ENCODE measurements around the gene HMGN1. TPM values are rescaled to one million over a fixed set of nuclear protein-coding genes. Genes with fewer than 3 reads are reported as not detected.
A peak's percentile ranks its signal among the peaks of the same experiment; 100 is the strongest.

The HMGN1 gene
- total RNA-seq, 1 donor from 2014 or later, result 191 TPM

DNA sequence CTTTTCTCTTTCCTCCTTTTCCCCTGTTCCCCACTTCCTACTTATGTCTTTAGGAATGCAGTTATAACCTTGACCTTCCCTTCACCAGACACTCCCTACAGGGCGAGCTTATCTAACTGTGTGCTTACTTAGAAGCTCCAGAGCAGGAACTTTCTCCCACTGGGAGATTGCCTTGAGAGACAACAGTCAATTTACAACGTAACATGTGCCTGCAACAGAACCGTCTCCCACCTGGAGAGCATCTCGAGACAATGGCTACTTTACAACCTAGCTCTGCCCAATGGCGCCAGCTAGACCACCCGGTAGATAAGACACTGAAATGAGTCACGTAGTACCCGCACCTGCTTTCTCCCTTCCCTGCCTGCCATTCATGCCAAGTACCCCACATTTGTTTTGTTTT, 16.7 kb downstream of the HMGN1 start:
- DNase-seq (ENCODE audit: low spot score), result no peak

DNA sequence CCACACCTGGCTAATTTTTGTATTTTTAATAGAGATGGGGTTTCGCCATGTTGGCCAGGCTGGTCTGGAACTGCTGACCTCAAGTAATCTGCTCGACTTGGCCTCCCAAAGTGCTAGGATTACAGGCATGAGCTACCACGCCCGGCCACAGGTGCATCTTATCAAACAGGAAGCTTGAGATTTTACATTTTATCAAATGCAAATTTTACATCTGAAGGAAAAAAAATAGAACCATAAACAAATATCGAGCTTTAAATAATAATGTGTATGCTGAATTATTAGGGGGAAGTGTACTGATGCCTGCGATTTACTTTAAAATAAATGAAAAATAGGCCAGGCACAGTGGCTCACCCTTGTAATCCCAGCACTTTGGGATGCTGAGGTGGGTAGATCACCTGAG, 18.9 kb downstream of the HMGN1 start:
- DNase-seq (ENCODE audit: low spot score), result no peak

DNA sequence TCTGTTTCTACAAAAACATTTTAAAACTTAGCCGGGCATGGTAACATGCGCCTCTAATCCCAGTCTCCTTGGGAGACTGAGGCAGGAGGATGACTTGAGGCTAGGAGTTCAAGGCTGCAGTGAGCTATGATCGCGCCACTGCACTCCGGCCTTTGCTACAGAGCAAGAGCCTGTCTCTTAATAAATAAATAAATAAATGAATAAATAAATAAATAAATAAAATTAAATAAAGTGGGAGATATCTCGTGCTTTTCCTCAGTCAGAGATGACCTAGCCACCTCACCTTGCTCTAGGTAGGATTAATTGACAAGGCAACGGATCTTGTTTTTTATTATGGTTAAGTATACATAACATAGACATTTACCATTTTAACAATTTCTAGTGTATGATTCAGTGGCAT, 21.2 kb downstream of the HMGN1 start:
- DNase-seq (ENCODE audit: low spot score), result no peak

DNA sequence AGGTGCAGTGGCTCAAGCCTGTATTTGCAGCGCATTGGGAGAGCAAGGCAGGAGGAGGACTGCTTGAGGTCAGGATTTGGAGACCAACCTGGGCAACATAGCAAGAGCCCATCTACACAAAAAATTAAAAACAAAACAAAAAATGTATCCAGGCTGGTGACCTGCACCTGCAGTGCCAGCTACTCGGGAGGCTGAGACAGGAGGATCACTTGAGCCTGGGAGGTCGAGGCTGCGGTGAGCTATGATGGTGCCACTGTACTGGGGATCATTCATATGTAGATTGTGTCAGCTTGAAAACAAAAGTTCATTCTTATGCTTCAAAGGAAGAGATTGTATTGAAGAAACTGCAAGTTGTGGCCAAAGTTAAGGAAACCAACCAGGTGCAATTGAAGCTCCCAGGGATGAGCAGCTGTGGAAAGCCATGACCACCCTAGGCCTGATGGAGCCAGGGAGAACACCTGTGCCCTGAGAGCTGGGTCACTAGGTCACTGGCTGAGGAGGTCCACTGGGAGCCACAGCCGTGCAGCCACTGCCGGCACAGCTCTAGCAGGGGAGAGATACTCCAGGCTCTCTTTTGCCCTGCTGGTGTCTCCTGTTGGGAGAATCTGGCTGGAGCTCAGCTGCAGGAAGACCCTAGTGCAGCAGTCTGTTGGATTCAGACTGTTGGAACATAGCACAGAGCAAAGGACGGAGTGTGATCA, 22.1 kb downstream of the HMGN1 start:
- DNase-seq (ENCODE audit: low spot score), result no peak

DNA sequence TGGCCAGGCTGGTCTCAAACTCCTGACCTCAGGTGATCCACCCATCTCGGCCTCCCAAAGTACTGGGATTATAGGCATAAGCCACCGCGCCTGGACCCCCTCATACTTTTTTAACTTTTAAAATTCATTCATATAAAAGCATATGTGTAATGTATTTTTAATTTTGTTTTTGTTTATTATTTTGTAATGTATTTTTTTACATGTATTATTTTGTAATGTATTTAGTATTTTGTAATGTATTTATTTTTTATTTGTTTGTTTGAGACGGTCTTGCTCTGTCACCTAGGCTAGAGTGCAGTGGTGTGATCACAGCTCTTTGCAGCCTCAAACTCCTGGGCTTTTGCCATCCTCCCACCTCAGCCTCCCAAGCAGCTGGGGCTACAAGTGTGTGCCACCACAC, 23.4 kb downstream of the HMGN1 start:
- DNase-seq (ENCODE audit: low spot score), result no peak

DNA sequence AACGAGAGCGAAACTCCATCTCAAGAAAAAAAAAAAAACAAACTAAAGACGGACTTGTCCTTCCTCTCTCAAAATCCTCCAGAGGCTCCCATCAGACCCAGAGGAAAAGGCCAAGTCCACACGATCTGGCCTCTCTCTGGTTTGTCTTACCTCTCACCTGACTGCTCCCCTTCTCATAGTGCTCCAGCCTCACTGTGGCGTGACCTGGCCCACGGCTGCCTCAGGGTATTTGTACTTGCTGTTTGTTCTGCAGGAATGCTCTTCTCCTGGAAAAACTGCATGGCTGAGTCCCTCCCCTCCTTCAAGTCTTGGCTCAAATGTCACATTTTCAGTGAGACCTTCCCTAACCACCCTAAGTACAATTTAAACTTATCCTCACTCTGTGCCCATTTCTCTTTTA, 27.5 kb downstream of the HMGN1 start:
- no peak for DNase-seq (ENCODE audit: low spot score)

DNA sequence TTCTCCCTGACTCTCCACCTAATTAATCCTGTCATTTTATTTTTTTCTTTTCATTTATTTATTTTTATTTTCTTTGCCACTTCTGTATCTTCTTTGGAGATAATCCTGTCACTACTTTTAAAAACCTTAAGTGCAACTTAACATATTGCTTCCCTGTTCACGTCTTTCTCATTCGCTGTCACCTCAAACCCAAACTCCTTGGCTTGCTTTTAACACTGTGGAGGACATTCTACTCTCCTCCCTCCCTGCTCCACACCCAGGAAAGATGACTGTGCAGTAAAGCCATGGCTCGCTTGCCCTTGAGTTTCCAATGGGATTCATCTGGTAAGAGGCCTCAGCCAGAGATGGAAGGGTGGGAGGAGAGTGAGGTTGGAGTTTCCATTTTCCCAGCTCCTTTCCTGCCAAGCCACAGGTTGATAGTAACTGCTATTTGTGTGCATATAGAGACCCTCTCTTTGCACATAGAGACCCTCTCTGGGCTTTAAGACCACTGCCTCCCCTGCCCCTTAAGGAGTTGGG, 29.0 kb downstream of the HMGN1 start:
- no peak for DNase-seq (ENCODE audit: low spot score)

DNA sequence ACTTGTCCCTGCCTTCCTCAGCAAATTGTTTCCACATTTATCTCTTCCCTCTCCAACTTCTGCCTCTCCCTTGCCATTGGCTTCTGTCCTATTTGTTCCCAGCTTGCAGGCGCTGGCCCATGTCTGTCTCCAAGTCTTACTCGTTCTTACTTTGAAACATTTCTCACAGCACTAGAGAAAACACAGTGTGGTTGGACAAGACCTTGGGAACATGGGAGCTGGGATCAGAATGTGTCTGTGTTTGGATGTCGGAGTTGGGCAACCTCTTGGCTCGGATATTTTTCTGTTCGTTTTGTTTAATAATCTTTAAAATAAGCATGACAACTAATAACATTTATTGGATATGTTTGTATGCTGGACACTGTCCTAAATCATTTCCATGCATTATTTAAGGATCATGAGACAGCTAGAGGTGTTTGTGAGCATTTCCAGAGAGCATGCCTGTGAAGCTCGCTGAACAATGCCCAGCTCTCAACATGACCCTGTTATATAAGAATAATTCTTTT, 29.6 kb downstream of the HMGN1 start:
- DNase-seq (ENCODE audit: low spot score), result peak; percentile 29

DNA sequence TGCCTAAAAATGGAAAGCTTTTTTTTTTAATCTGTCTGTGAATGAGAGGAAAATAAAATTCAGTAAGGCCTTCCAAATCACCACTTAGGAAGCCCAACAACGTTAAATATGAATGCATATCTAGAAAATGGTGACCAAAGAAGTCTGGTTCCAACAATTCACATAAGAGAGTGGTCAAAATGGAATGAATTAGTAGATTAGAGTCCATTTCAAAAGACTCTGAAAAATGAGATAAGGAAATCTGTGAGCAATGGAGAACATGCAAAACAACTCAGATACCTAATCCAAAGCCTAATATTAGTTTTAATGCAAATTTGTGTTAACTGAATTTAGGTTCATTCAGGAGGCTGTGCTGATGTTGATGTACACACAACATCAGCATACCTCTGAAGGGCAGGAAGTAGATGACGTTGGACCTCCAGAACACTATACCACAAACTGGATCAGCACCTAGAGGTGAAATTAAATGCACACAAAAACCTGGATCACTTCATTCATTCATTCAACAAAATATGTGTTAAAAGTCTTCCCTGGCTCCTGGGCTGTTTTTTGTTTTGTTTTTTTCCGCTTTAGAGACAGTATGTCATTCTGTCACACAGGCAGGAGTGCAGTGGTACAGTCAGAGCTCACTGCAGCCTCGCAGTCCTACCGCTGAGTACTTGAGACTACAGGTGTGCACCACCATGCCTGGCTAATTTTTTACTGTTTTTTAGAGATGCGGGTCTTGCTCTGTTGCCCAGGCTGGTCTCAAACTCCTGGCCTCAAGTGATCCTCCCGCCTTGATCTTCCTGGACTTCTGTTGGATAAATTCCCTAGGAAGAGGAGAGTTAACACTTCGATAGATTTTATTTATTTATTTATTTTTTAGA, 30.6 kb downstream of the HMGN1 start:
- DNase-seq (ENCODE audit: low spot score), result no peak

DNA sequence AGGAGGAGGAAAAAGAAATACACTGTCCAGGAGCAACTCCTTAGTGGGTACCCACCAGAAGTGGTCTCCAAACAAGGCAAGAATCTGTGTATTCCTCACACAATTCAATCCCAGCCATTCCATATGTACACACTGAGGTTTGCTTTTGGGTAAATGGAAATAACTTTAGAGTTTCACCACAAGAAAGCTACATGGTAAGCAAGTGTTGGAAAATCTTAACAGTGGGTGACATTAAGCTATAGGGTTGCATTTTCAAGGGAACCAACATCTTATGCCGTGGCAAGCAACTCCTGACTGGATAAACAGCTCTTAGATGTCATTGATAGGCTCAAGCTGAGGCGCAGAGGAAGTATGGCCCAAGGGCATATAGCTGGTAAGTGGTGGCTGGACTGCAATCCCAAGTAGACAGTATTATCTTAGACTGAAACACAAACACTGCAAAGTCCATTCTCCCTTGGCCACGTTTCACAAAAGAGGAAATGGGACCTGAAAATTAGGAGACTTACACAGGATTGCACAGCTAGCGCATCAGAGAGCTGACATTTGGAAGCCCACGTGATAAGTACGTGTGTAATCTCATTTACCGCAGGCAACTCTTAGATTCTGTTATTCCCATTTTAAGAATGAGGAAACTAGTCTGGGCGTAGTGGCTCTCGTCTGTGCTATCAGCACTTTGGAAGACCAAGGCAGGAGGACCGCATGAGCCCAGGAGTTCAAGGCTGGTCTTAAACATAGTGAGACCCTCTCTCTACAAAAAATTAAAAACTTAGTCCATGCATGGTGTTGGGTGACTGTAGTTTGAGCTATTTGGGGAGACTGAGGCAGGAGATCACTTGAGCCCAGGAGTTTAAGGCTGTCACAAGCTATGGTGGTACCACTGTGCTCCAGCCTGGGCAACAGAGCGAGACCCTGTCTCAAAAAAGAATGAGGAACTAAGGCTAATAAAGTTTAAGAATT, 31.5 kb downstream of the HMGN1 start:
- no peak for DNase-seq (ENCODE audit: low spot score)

DNA sequence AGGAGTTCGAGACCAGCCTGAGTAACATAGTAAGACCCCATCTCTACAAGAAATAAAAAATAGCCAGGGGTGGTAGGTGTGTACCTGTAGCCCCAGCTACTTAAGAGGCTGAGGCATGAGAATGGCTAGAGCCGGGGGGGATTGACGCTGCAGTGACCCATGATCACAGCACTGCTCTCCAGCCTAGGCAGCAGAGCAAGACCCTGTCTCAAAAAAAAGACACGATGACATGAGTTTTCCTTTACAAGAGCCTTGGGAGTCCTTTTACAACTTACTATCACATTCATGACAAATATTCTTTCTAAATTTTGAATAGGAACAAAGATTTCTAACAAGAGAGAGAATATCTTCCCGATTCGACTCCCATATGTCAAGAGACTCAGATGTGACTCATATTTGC, 32.2 kb downstream of the HMGN1 start:
- DNase-seq (ENCODE audit: low spot score), result no peak

DNA sequence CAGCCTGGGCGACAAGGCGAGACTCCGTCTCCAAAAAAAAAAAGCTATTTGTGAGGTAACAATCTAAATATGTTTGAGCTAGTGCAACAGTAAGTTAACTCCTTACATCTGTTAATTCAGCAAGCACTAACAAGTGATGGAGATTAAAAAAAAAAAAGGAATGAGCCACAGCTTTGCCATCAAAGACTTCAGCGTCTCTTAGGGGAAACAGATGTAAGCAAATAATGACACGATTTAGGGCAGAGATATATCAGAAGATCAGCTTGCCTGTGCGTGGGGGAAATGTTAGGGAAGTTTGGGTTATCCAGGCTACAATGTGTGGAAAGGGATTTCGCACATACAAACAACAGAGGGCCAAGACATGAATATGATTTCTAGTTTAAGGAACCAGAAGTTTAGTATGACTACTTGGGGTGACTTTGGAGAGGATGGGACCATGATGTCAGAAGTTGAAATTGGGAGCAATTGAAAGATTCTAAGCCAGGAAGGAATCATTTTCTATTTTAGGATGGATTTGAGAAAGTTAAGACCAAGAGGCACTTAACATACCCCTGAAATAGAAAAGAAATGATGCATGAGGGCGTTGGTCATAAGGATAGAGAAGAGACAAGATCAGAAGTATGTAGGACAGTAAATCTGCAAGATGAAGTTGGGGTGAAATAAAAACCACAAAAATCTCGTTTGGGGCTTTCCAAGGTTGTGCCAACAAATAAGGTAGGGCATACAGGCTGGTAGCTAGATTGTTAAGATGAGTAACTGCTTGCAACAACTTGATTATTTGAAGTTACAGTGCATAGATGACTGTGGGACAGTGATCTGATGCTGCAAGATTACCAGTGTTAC, 33.1 kb downstream of the HMGN1 start:
- no peak for DNase-seq (ENCODE audit: low spot score)

DNA sequence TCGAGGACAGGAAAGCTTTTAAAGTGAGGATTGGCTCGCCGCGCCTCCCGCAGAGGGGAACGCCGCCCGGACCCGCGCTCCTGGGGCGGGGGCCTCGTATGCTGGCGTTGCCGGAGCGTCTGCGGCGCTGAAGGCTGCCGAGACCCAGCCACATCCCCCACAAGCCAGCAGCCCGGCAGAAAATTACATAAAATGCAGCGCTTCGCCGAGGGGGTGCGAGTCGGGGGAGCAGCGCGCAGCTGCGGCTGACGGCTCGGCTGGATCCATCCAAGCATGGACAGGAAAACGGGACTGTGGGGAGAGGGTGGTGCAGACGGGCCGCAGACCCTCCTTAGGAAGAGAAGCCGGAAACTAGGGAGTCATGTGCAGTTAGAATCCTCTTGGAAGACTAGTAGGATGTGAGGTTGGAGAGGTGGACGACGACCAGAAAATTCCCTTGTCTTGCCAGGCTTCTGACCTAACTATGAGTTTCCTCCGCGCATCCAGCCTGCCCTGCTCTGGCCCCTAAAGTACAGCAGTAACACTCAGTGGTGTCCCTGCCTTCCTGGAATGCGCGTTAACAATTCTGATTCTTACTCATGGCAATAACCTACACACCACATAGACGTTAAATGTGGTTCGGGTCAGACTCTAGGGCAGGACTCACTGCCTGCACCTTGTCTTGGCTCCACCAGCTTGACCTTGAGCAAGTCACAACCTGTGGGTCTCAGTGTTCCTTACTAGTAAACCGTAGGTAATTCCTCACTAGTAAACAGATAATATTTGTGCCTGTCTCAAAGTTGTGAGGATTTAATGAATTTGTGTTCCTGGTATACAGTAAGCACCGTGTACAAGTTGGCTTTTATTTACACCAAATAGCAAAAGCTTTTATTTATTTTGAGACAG, 34.5 kb downstream of the HMGN1 start:
- peak; percentile 29 for DNase-seq (ENCODE audit: low spot score)

DNA sequence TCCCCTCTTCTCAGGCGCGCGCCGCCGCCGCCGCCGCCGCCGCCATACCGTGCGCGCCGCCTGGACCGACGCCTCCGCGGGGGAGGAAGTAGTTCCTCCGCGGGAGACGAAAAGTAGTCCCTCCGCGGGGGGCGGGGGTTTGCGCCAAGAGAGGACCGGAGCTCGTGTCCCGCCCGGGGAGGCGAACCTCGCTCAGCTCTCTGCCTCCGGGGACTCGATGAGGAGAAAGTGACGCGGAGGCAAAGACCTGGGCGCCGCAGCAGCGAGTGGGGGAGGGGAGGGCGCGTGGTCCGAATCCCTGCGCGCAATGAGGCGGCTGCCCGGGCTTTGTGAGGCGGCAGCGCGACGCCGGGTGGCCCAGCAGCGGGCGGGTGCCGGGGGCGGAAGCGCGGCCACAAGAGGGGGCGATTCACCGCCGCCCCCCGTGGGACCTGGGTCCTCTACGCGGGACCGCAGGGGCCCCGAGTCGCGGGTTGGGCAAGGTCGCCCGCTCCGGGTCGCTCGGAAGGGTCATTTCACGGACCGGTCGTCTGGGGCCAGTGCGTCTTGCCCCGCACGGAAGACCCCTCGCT, 35.2 kb downstream of the HMGN1 start, which contains the start of gene BRWD1:
TSS of gene BRWD1 (minus strand) at position 62 of the 572 bp plus-strand sequence. CDS start 141 bp downstream, outside the sequence.
- DNase-seq (ENCODE audit: low spot score), result peak; percentile 75

DNA sequence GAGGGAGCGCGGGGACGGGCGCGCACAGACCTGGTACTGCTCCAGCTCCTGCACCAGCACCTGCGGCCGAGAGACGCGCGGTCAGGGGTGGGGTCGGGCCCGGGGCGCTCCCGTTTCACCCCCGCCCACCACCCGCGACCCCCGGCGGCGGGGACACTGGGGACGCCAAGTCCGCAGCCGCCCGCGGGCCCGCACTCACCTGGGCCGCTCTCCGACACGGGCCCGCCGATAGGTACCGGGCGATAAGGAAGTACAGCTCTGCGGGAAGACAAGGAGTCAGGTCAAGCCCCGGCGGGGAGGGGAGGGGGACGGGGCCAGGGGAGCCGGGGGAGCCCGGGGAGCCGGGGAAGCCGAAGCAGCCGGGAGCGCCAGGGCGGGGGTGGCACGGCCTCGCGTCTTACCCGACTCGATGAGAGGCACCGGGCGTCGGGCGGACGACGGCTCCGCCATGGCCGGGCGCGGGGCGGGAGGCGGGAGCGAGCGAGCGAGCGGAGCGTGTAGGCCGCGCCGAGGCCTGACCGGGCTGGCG, 35.8 kb downstream of the HMGN1 start:
- no peak for DNase-seq (ENCODE audit: low spot score)

DNA sequence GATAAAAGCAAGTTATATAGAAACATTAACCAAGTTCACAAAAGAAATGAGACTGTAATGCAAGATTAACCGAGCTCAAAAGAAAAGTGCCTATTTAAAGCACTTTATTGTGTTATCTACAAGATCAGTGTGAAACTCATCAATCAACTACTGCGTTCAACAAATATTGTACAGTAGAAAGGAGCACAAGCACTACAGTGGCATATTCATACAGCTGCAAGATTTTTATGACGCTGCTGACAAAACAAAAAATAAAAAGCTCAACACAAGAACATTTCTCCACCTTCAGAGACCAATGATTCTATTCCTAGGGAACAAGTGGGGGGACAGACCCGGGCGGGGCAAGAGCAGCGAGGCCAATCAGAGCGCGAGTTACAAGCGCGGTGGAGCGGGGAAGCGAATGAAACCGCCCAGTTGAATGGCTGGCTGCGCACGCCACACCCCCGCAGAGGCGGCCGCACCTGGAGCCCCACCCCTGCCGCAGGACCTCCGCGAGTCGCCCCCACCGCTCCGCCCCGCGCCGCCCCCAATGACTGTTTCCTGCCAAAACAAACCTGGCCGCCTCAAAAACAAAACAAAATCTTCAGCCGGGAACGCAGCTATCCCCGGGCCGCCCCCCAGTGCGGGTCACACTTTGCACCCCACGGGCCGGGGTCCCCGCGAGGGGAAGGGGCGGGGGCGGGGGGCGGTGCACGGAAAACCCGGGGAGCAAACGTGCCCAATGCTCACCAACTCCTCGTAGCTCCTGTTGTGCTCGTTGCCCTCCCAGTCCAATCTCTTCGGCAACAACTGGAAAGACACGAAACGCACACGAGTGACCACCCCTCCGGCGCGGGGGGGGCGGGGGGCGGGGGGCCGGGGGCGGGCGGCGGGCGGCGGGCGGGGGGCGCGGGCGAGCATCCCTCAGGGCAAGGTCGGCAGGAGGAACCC, 36.5 kb downstream of the HMGN1 start:
- peak; percentile 93 for DNase-seq (ENCODE audit: low spot score)

DNA sequence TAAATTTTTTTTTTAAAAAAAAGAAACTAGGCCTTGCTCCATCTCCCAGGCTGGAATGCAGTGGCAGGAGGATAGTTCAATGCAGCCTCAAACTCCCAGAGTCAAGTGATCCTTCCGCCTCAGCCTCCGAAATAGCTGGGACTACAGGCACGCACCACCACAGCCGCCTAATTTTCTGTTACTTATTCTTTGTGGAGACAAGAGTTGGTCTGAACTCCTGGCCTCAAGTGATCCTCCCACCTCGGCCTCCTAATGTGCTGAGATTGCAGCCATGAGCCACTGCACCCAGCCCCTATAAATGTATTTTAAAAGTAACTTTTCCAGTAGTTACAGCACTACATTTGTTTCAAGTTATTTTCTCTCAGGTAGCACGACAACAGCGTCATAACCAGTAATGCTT, 37.7 kb downstream of the HMGN1 start:
- no peak for DNase-seq (ENCODE audit: low spot score)

DNA sequence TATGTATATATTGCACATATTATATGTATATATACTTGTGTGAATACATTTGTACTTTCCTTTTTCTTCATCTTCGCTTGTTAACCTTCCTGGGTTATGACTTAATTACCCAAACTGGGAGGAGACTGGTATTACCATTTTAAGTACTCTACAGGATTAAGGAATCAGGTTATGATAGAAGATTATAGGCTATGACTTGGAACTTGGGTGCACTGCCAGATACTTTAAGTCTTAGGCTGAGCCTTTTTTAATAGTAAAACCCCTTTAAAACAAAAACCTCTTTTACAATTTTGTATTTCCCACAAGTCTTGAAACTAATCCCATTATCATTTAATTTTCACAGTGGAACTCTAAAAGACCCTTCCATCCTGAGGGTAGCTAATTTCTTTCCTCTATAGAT, 41.4 kb downstream of the HMGN1 start:
- no peak for DNase-seq (ENCODE audit: low spot score)

All from mucosa of gallbladder (tissue), 1 donor.